ENCODE measurements around the gene HSPA4.

GRCh38 chr5:133130387-133131118 is 78.7 kb downstream of the HSPA4 start:
- TF ChIP-seq CTCF (optimal IDR thresholded peaks at IDR 0.05 in 1 of 3, IDR thresholded peaks at IDR 0.05 in 1 of 3, conservative IDR thresholded peaks at IDR 0.05 in 1 of 3; ENCODE audit: extremely low read depth in 1 of 3, insufficient read depth in 2 of 3, low read length in 3 of 3) (no peak), EZH2 (IDR thresholded peaks at IDR 0.05; ENCODE audit: low read length) (no peak)
